ENCODE measurements around the gene ARHGAP15. TPM values are rescaled to one million over a fixed set of nuclear protein-coding genes. Genes with fewer than 3 reads are reported as not detected.

The ARHGAP15 gene
- total RNA-seq, 1 donor from 2014 or later: not detected

DNA sequence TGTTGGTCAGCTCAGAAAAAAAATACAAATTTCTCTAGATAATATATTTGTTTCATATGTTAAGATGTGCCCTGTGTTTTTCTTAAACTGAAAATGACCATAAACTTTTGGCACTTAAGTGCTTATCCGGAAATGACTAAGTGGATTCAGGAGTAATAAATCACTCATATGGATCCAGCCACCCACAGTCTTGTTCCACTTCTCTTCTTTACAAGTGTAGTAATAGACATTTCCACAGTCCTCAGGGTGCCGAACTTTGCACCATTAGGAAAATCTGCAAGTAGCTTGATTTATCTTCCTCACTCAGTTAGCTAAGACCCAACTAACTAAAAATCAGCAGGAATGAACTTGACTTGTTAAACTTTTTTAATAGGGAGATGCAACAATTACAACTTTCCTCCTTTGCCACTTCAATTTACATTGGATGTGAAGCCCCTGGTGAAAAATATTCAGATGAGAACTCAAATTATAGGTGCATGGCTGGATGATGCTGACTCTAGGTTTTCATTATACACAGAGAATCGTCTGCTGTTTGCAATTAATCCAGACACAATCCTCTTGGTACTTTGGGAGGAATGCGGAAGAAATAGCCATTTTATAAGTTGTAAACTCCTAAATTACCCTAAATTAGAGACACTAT, 322.5 kb downstream of the ARHGAP15 start:
- no peak for DNase-seq (ENCODE audit: extremely low spot score, unreplicated experiment)
- no peak for TF ChIP-seq CTCF (IDR thresholded peaks at IDR 0.05)
- peaks cover 8% of the 10 kb centered on the region for H3K4me1 Mint-ChIP-seq (ENCODE audit: unreplicated experiment)
- H3K27ac Mint-ChIP-seq (ENCODE audit: unreplicated experiment): no peak overlapping the region
- H3K27me3 Mint-ChIP-seq (ENCODE audit: unreplicated experiment): no peaks in the 10 kb centered on the region
- H3K36me3 Mint-ChIP-seq (ENCODE audit: unreplicated experiment): no peaks in the 10 kb centered on the region
- no peak overlapping the region for H3K4me3 Mint-ChIP-seq (ENCODE audit: unreplicated experiment)
- H3K9me3 Mint-ChIP-seq (ENCODE audit: unreplicated experiment): no peaks in the 10 kb centered on the region

DNA sequence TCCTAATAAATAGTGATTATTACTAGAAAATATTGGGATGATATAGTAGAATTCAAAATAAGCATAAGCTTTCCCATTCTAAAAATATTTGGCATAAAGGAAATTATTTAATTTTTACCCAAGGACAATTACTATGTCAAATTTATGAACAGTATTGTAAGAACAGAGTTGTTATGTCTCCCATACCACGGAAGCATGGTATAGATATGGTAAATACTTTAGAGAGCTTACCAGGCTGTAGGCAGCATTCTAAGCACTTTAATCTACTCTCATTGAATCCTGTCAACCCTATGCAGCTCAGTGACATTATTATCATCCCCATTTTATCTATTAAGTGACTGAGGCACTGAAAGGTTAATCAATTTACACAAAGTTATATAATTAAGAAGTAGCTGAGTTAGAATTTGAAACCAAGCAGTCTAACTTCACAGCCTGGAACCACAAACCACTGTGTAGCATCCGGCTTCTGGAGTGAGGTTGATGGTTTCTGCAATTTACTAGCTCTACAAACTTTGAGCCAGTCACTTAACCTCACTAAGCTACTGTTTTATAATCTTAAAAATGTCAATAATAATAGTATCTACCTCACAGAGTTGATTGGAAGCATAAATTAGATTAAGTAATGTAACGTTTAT, 323.7 kb downstream of the ARHGAP15 start:
- Mint-ChIP-seq H3K9me3 (ENCODE audit: unreplicated experiment) (peaks cover 2% of the 10 kb centered on the region), H3K36me3 (ENCODE audit: unreplicated experiment) (no peaks in the 10 kb centered on the region), H3K4me3 (ENCODE audit: unreplicated experiment) (no peak overlapping the region), H3K27me3 (ENCODE audit: unreplicated experiment) (no peaks in the 10 kb centered on the region), H3K27ac (ENCODE audit: unreplicated experiment) (no peak overlapping the region), H3K4me1 (ENCODE audit: unreplicated experiment) (peaks cover 8% of the 10 kb centered on the region)
- DNase-seq (ENCODE audit: extremely low spot score, unreplicated experiment): no peak
- TF ChIP-seq CTCF (IDR thresholded peaks at IDR 0.05): no peak

DNA sequence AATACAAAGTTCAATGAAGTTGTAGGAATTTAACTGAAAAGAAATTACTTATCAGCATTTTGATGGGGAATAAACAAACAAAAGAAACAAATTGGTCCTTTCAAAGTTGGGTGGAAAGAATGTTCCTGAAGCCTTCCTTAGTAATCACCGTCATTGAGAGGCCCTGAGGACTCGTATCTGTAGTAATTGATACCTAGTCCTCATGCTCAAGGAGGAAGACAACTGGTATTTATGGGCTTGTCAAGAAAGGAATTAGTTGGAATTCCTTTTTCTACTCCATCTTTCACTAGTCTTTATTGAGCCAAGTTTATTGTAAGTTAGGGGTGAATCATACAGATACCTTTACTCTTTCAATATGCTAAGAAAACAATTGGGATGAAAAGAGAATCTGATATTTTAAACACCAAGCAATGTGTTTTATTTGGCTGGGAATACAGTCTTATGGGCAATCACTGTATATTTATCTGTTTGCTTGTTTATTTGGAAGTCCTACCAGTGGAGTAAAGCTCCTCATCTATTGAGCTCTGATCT, 324.8 kb downstream of the ARHGAP15 start:
- no peak for TF ChIP-seq CTCF (IDR thresholded peaks at IDR 0.05)
- DNase-seq (ENCODE audit: extremely low spot score, unreplicated experiment): no peak
- no peaks in the 10 kb centered on the region for H3K36me3 Mint-ChIP-seq (ENCODE audit: unreplicated experiment)
- no peak overlapping the region for H3K4me3 Mint-ChIP-seq (ENCODE audit: unreplicated experiment)
- H3K9me3 Mint-ChIP-seq (ENCODE audit: unreplicated experiment): peaks cover 10% of the 10 kb centered on the region
- peaks cover 9% of the 10 kb centered on the region for H3K4me1 Mint-ChIP-seq (ENCODE audit: unreplicated experiment)
- no peaks in the 10 kb centered on the region for H3K27me3 Mint-ChIP-seq (ENCODE audit: unreplicated experiment)
- H3K27ac Mint-ChIP-seq (ENCODE audit: unreplicated experiment): no peak overlapping the region

- DNase-seq (ENCODE audit: extremely low spot score, unreplicated experiment): no peak
- no peak overlapping the region for H3K27ac Mint-ChIP-seq (ENCODE audit: unreplicated experiment)
- H3K36me3 Mint-ChIP-seq (ENCODE audit: unreplicated experiment): no peaks in the 10 kb centered on the region
- H3K9me3 Mint-ChIP-seq (ENCODE audit: unreplicated experiment): peaks cover 10% of the 10 kb centered on the region
- H3K4me1 Mint-ChIP-seq (ENCODE audit: unreplicated experiment): peaks cover 13% of the 10 kb centered on the region
- no peak overlapping the region for H3K4me3 Mint-ChIP-seq (ENCODE audit: unreplicated experiment)
- H3K27me3 Mint-ChIP-seq (ENCODE audit: unreplicated experiment): no peaks in the 10 kb centered on the region
- TF ChIP-seq CTCF (IDR thresholded peaks at IDR 0.05): no peak
Measured at GRCh38 chr2:143455317-143455716, 326.1 kb downstream of the ARHGAP15 start.

Measured in osteocyte (in vitro differentiated cells).